Measurements from ENCODE around the gene GRIK5.
"Not testable (repeated sequence)": the region's sequence is repeated elsewhere in the genome, so short reads cannot be mapped to it uniquely, and the experiment has no call there.

Gene GRIK5

GRCh38 chr19:42057846-42058245 is 12.2 kb downstream of the GRIK5 start:
- H3K36me3 ChIP-seq (ENCODE audit: control insufficient read depth, low read depth, low read length) = peaks cover 62% of the 10 kb centered on the region

GRCh38 chr19:42054205-42054604 is 15.8 kb downstream of the GRIK5 start:
- Histone ChIP-seq H3K27ac (ENCODE audit: low read length) (no peak overlapping the region), H3K9ac (ENCODE audit: low read length) (no peak overlapping the region), H3K36me3 (ENCODE audit: control insufficient read depth, low read depth, low read length) (peaks cover 55% of the 10 kb centered on the region), H3K4me1 (ENCODE audit: control insufficient read depth, low read depth, low read length) (no peaks in the 10 kb centered on the region), H3K27me3 (ENCODE audit: control insufficient read depth, insufficient read depth, low read length) (no peaks in the 10 kb centered on the region), H3K9me3 (ENCODE audit: control insufficient read depth, low read depth, low read length) (no peaks in the 10 kb centered on the region), H3K4me3 (ENCODE audit: low read length) (no peak overlapping the region)

More at GRCh38 chr19:42057846-42058245, 12.2 kb downstream of the GRIK5 start:
- Histone ChIP-seq H3K9me3 (ENCODE audit: control insufficient read depth, low read depth, low read length) (no peaks in the 10 kb centered on the region), H3K4me1 (ENCODE audit: control insufficient read depth, low read depth, low read length) (no peaks in the 10 kb centered on the region), H3K9ac (ENCODE audit: low read length) (no peak overlapping the region), H3K27ac (ENCODE audit: low read length) (no peak overlapping the region), H3K4me3 (ENCODE audit: low read length) (no peak overlapping the region), H3K27me3 (ENCODE audit: control insufficient read depth, insufficient read depth, low read length) (no peaks in the 10 kb centered on the region)

- Histone ChIP-seq H3K9me3 (ENCODE audit: control insufficient read depth, low read depth, low read length) (no peaks in the 10 kb centered on the region), H3K27ac (ENCODE audit: low read length) (no peak overlapping the region), H3K4me1 (ENCODE audit: control insufficient read depth, low read depth, low read length) (no peaks in the 10 kb centered on the region), H3K36me3 (ENCODE audit: control insufficient read depth, low read depth, low read length) (peaks cover 51% of the 10 kb centered on the region), H3K9ac (ENCODE audit: low read length) (no peak overlapping the region), H3K27me3 (ENCODE audit: control insufficient read depth, insufficient read depth, low read length) (no peaks in the 10 kb centered on the region), H3K4me3 (ENCODE audit: low read length) (no peak overlapping the region)
Measured at GRCh38 chr19:42053037-42053935, 16.7 kb downstream of the GRIK5 start.

GRCh38 chr19:42052241-42052863 is 17.7 kb downstream of the GRIK5 start:
- Histone ChIP-seq H3K27ac (ENCODE audit: low read length) (no peak overlapping the region), H3K4me1 (ENCODE audit: control insufficient read depth, low read depth, low read length) (no peaks in the 10 kb centered on the region), H3K4me3 (ENCODE audit: low read length) (no peak overlapping the region), H3K36me3 (ENCODE audit: control insufficient read depth, low read depth, low read length) (peaks cover 51% of the 10 kb centered on the region), H3K9me3 (ENCODE audit: control insufficient read depth, low read depth, low read length) (no peaks in the 10 kb centered on the region), H3K9ac (ENCODE audit: low read length) (no peak overlapping the region), H3K27me3 (ENCODE audit: control insufficient read depth, insufficient read depth, low read length) (no peaks in the 10 kb centered on the region)

- no peak overlapping the region for H3K27ac ChIP-seq (ENCODE audit: low read length)
- no peak overlapping the region for H3K4me3 ChIP-seq (ENCODE audit: low read length)
- no peak overlapping the region for H3K9ac ChIP-seq (ENCODE audit: low read length)
- no peaks in the 10 kb centered on the region for H3K27me3 ChIP-seq (ENCODE audit: control insufficient read depth, insufficient read depth, low read length)
- H3K36me3 ChIP-seq (ENCODE audit: control insufficient read depth, low read depth, low read length) = peaks cover 44% of the 10 kb centered on the region
- no peaks in the 10 kb centered on the region for H3K9me3 ChIP-seq (ENCODE audit: control insufficient read depth, low read depth, low read length)
- H3K4me1 ChIP-seq (ENCODE audit: control insufficient read depth, low read depth, low read length) = no peaks in the 10 kb centered on the region
Measured at GRCh38 chr19:42051166-42052115, 18.6 kb downstream of the GRIK5 start.

- H3K36me3 ChIP-seq (ENCODE audit: control insufficient read depth, low read depth, low read length) = peaks cover 48% of the 10 kb centered on the region
- H3K4me1 ChIP-seq (ENCODE audit: control insufficient read depth, low read depth, low read length) = no peaks in the 10 kb centered on the region
- H3K9ac ChIP-seq (ENCODE audit: low read length) = no peak overlapping the region
- no peaks in the 10 kb centered on the region for H3K27me3 ChIP-seq (ENCODE audit: control insufficient read depth, insufficient read depth, low read length)
- H3K9me3 ChIP-seq (ENCODE audit: control insufficient read depth, low read depth, low read length) = no peaks in the 10 kb centered on the region
- no peak overlapping the region for H3K27ac ChIP-seq (ENCODE audit: low read length)
- H3K4me3 ChIP-seq (ENCODE audit: low read length) = no peak overlapping the region
Measured at GRCh38 chr19:42048992-42049391, 21.0 kb downstream of the GRIK5 start.

GRCh38 chr19:42045575-42045974 is 24.4 kb downstream of the GRIK5 start:
- Histone ChIP-seq H3K4me3 (ENCODE audit: low read length) (no peak overlapping the region), H3K9me3 (ENCODE audit: control insufficient read depth, low read depth, low read length) (no peaks in the 10 kb centered on the region), H3K36me3 (ENCODE audit: control insufficient read depth, low read depth, low read length) (peaks cover 48% of the 10 kb centered on the region), H3K9ac (ENCODE audit: low read length) (no peak overlapping the region), H3K4me1 (ENCODE audit: control insufficient read depth, low read depth, low read length) (no peaks in the 10 kb centered on the region), H3K27ac (ENCODE audit: low read length) (no peak overlapping the region), H3K27me3 (ENCODE audit: control insufficient read depth, insufficient read depth, low read length) (no peaks in the 10 kb centered on the region)

GRCh38 chr19:42042455-42043170 is 27.4 kb downstream of the GRIK5 start:
- H3K27me3 ChIP-seq (ENCODE audit: control insufficient read depth, insufficient read depth, low read length) = no peaks in the 10 kb centered on the region
- H3K4me1 ChIP-seq (ENCODE audit: control insufficient read depth, low read depth, low read length) = no peaks in the 10 kb centered on the region
- no peak overlapping the region for H3K27ac ChIP-seq (ENCODE audit: low read length)
- no peak overlapping the region for H3K9ac ChIP-seq (ENCODE audit: low read length)
- H3K4me3 ChIP-seq (ENCODE audit: low read length) = no peak overlapping the region
- no peaks in the 10 kb centered on the region for H3K9me3 ChIP-seq (ENCODE audit: control insufficient read depth, low read depth, low read length)
- peaks cover 65% of the 10 kb centered on the region for H3K36me3 ChIP-seq (ENCODE audit: control insufficient read depth, low read depth, low read length)

GRCh38 chr19:42040491-42040890 is 29.5 kb downstream of the GRIK5 start:
- H3K4me3 ChIP-seq (ENCODE audit: low read length); H3K4me1 ChIP-seq (ENCODE audit: control insufficient read depth, low read depth, low read length); H3K9me3 ChIP-seq (ENCODE audit: control insufficient read depth, low read depth, low read length); H3K9ac ChIP-seq (ENCODE audit: low read length); H3K27me3 ChIP-seq (ENCODE audit: control insufficient read depth, insufficient read depth, low read length); H3K27ac ChIP-seq (ENCODE audit: low read length): not testable (repeated sequence)
- H3K36me3 ChIP-seq (ENCODE audit: control insufficient read depth, low read depth, low read length) = peaks cover 59% of the 10 kb centered on the region

- H3K36me3 ChIP-seq (ENCODE audit: control insufficient read depth, low read depth, low read length) = peaks cover 55% of the 10 kb centered on the region
Measured at GRCh38 chr19:42040031-42040430, 30.0 kb downstream of the GRIK5 start.

GRCh38 chr19:42038666-42039065 is 31.3 kb downstream of the GRIK5 start:
- Histone ChIP-seq H3K27me3 (ENCODE audit: control insufficient read depth, insufficient read depth, low read length) (no peaks in the 10 kb centered on the region), H3K9ac (ENCODE audit: low read length) (no peak overlapping the region), H3K36me3 (ENCODE audit: control insufficient read depth, low read depth, low read length) (peaks cover 43% of the 10 kb centered on the region), H3K9me3 (ENCODE audit: control insufficient read depth, low read depth, low read length) (no peaks in the 10 kb centered on the region), H3K4me1 (ENCODE audit: control insufficient read depth, low read depth, low read length) (peaks cover 3% of the 10 kb centered on the region), H3K27ac (ENCODE audit: low read length) (no peak overlapping the region), H3K4me3 (ENCODE audit: low read length) (no peak overlapping the region)

More at GRCh38 chr19:42040031-42040430, 30.0 kb downstream of the GRIK5 start:
- Histone ChIP-seq H3K9ac (ENCODE audit: low read length) (no peak overlapping the region), H3K27ac (ENCODE audit: low read length) (no peak overlapping the region), H3K4me3 (ENCODE audit: low read length) (no peak overlapping the region), H3K27me3 (ENCODE audit: control insufficient read depth, insufficient read depth, low read length) (no peaks in the 10 kb centered on the region), H3K9me3 (ENCODE audit: control insufficient read depth, low read depth, low read length) (no peaks in the 10 kb centered on the region), H3K4me1 (ENCODE audit: control insufficient read depth, low read depth, low read length) (no peaks in the 10 kb centered on the region)

Measured in iPS-18a (cell line).